Measurements from ENCODE around the gene MRPL48. TPM values are rescaled to one million over a fixed set of nuclear protein-coding genes. Genes with fewer than 3 reads are reported as not detected.

Gene MRPL48
- total RNA-seq, 3 donors from 2014 or later, result 6.9 to 28.2 (median 15.7) TPM

GRCh38 chr11:73856031-73856567, 68.4 kb downstream of the MRPL48 start:
- H3K4me1 ChIP-seq, result no peaks in the 10 kb centered on the region
- H3K27me3 ChIP-seq, result no peaks in the 10 kb centered on the region
- H3K27ac ChIP-seq, result no peak overlapping the region
- H3K9me3 ChIP-seq, result no peaks in the 10 kb centered on the region
- TF ChIP-seq POLR2A (IDR thresholded peaks at IDR 0.05), result no peak
- no peak for TF ChIP-seq POLR2AphosphoS5 (IDR thresholded peaks at IDR 0.05)
- TF ChIP-seq CTCF (IDR thresholded peaks at IDR 0.05), result no peak
- DNase-seq (ENCODE audit: low spot score in 2 of 2), result no peak
- H3K4me3 ChIP-seq, result no peak overlapping the region
- intact Hi-C loops (cut with DNase I; ENCODE audit: low total_unique reads), result no loop called here
- H3K36me3 ChIP-seq, result no peaks in the 10 kb centered on the region

DNA sequence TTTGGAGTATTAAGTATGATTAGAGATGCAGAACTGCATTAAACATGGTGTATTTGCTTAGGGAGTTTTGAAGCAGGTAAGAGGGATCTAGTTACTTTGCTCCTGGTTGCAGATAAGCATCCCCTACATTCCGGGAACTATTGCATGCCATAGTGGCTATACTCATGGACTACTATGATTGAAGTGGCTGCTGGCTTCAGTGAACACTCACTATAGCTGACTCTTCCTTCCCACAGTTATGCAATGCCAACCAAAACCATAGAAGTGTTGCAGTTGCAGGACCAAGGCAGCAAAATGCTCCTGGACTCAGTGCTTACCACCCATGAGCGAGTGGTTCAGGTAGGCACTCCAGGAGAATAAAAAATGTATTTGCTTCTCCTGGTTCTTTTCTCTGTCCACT, 72.0 kb downstream of the MRPL48 start:
- no peak for DNase-seq (ENCODE audit: low spot score in 2 of 2)
- no peak overlapping the region for H3K4me3 ChIP-seq
- H3K27me3 ChIP-seq, result no peaks in the 10 kb centered on the region
- H3K36me3 ChIP-seq, result no peaks in the 10 kb centered on the region
- no peak for TF ChIP-seq POLR2A (IDR thresholded peaks at IDR 0.05)
- TF ChIP-seq CTCF (IDR thresholded peaks at IDR 0.05), result no peak
- TF ChIP-seq POLR2AphosphoS5 (IDR thresholded peaks at IDR 0.05), result no peak
- H3K27ac ChIP-seq, result no peak overlapping the region
- intact Hi-C loops (cut with DNase I; ENCODE audit: low total_unique reads), result no loop called here
- H3K4me1 ChIP-seq, result no peaks in the 10 kb centered on the region
- H3K9me3 ChIP-seq, result no peaks in the 10 kb centered on the region

- Histone ChIP-seq H3K4me3 (no peak overlapping the region), H3K4me1 (no peaks in the 10 kb centered on the region), H3K9me3 (no peaks in the 10 kb centered on the region), H3K36me3 (no peaks in the 10 kb centered on the region), H3K27ac (no peak overlapping the region), H3K27me3 (no peaks in the 10 kb centered on the region)
- no peak for TF ChIP-seq CTCF (IDR thresholded peaks at IDR 0.05)
- TF ChIP-seq POLR2A (IDR thresholded peaks at IDR 0.05), result no peak
- no peak for TF ChIP-seq POLR2AphosphoS5 (IDR thresholded peaks at IDR 0.05)
- intact Hi-C loops (cut with DNase I; ENCODE audit: low total_unique reads), result no loop called here
- no peak for DNase-seq (ENCODE audit: low spot score in 2 of 2)
These were observed 72.5 kb downstream of the MRPL48 start for GRCh38 chr11:73860202-73860601.

DNA sequence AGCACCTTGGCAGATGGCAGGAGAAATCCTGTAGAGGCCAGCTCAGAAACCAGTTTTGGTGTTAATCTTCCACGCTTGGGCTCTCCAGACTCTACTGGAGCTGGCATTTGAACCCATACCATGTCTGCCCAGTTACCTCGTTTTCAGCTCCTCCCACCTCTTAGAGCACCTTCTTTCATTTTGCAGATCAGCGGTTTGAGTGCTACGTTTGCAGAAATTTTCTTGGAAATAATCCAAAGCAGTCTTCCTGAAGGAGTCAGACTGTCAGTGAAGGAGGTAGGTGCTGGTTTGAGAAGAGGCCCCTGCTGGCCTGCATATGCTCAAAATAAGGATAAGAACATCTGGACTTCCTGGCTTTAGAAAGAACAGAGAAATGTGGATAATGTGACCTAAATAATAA, 75.3 kb downstream of the MRPL48 start:
- intact Hi-C loops (cut with DNase I; ENCODE audit: low total_unique reads), result no loop called here
- DNase-seq (ENCODE audit: low spot score in 2 of 2), result no peak
- Histone ChIP-seq H3K27me3 (no peaks in the 10 kb centered on the region), H3K36me3 (no peaks in the 10 kb centered on the region), H3K4me1 (no peaks in the 10 kb centered on the region), H3K9me3 (no peaks in the 10 kb centered on the region), H3K27ac (no peak overlapping the region), H3K4me3 (no peak overlapping the region)
- no peak for TF ChIP-seq POLR2A (IDR thresholded peaks at IDR 0.05)
- TF ChIP-seq POLR2AphosphoS5 (IDR thresholded peaks at IDR 0.05), result no peak
- TF ChIP-seq CTCF (IDR thresholded peaks at IDR 0.05), result no peak

GRCh38 chr11:73866095-73866579, 78.5 kb downstream of the MRPL48 start:
- TF ChIP-seq CTCF (IDR thresholded peaks at IDR 0.05), result no peak
- no peak for TF ChIP-seq POLR2AphosphoS5 (IDR thresholded peaks at IDR 0.05)
- no peak for TF ChIP-seq POLR2A (IDR thresholded peaks at IDR 0.05)
- H3K36me3 ChIP-seq, result no peaks in the 10 kb centered on the region

More at GRCh38 chr11:73866095-73866579, 78.5 kb downstream of the MRPL48 start:
- Histone ChIP-seq H3K27me3 (no peaks in the 10 kb centered on the region), H3K4me1 (no peaks in the 10 kb centered on the region), H3K27ac (no peak overlapping the region), H3K9me3 (no peaks in the 10 kb centered on the region), H3K4me3 (no peak overlapping the region)
- no peak for DNase-seq (ENCODE audit: low spot score in 2 of 2)
- intact Hi-C loops (cut with DNase I; ENCODE audit: low total_unique reads), result no loop called here
